ENCODE measurements around the gene WBP1.

Gene WBP1

GRCh38 chr2:74499940-74500577, 41.8 kb downstream of the WBP1 start:
- H3K36me3 ChIP-seq (ENCODE audit: low read length), result no peaks in the 10 kb centered on the region
- H3K9me3 ChIP-seq (ENCODE audit: insufficient read depth, low read length), result no peaks in the 10 kb centered on the region
- H3K4me2 ChIP-seq (ENCODE audit: low read depth, low read length, poor library complexity, severe bottlenecking), result no peak overlapping the region
- H3K27ac ChIP-seq (ENCODE audit: low read depth, low read length), result no peak overlapping the region
- no peak overlapping the region for H3K4me3 ChIP-seq (ENCODE audit: insufficient read depth, low read length, poor library complexity, severe bottlenecking)
- no peaks in the 10 kb centered on the region for H3K27me3 ChIP-seq (ENCODE audit: low read length)
- H2AFZ ChIP-seq (ENCODE audit: low read depth, low read length, severe bottlenecking), result no peak overlapping the region
- H3K9me2 ChIP-seq (replicated peaks; ENCODE audit: insufficient read depth, low read length), result no peaks in the 10 kb centered on the region
- TF ChIP-seq CTCF (IDR thresholded peaks at IDR 0.05; ENCODE audit: insufficient read depth, low read length, poor library complexity, severe bottlenecking) (no peak), EZH2phosphoT487 (conservative IDR thresholded peaks at IDR 0.05; ENCODE audit: low read length) (no peak)
- no peaks in the 10 kb centered on the region for H3K79me2 ChIP-seq (ENCODE audit: insufficient read depth, low read length)
- no peaks in the 10 kb centered on the region for H4K20me1 ChIP-seq (ENCODE audit: low read depth, low read length)
- H3F3A ChIP-seq (ENCODE audit: insufficient read depth), result no peaks in the 10 kb centered on the region
- H3K9ac ChIP-seq (ENCODE audit: low read length), result no peak overlapping the region

- Histone ChIP-seq H3K27me3 (ENCODE audit: low read length) (no peaks in the 10 kb centered on the region), H2AFZ (ENCODE audit: low read depth, low read length, severe bottlenecking) (no peak overlapping the region), H4K20me1 (ENCODE audit: low read depth, low read length) (no peaks in the 10 kb centered on the region), H3K9ac (ENCODE audit: low read length) (no peak overlapping the region), H3K4me2 (ENCODE audit: low read depth, low read length, poor library complexity, severe bottlenecking) (no peak overlapping the region), H3K27ac (ENCODE audit: low read depth, low read length) (no peak overlapping the region), H3K36me3 (ENCODE audit: low read length) (no peaks in the 10 kb centered on the region), H3K9me3 (ENCODE audit: insufficient read depth, low read length) (no peaks in the 10 kb centered on the region), H3K79me2 (ENCODE audit: insufficient read depth, low read length) (no peaks in the 10 kb centered on the region), H3K4me3 (ENCODE audit: insufficient read depth, low read length, poor library complexity, severe bottlenecking) (no peak overlapping the region), H3F3A (ENCODE audit: insufficient read depth) (no peaks in the 10 kb centered on the region), H3K9me2 (replicated peaks; ENCODE audit: insufficient read depth, low read length) (no peaks in the 10 kb centered on the region)
- no peak for TF ChIP-seq EZH2phosphoT487 (conservative IDR thresholded peaks at IDR 0.05; ENCODE audit: low read length)
- no peak for TF ChIP-seq CTCF (IDR thresholded peaks at IDR 0.05; ENCODE audit: insufficient read depth, low read length, poor library complexity, severe bottlenecking)
These were observed 42.3 kb downstream of the WBP1 start for GRCh38 chr2:74500578-74500946.

DNA sequence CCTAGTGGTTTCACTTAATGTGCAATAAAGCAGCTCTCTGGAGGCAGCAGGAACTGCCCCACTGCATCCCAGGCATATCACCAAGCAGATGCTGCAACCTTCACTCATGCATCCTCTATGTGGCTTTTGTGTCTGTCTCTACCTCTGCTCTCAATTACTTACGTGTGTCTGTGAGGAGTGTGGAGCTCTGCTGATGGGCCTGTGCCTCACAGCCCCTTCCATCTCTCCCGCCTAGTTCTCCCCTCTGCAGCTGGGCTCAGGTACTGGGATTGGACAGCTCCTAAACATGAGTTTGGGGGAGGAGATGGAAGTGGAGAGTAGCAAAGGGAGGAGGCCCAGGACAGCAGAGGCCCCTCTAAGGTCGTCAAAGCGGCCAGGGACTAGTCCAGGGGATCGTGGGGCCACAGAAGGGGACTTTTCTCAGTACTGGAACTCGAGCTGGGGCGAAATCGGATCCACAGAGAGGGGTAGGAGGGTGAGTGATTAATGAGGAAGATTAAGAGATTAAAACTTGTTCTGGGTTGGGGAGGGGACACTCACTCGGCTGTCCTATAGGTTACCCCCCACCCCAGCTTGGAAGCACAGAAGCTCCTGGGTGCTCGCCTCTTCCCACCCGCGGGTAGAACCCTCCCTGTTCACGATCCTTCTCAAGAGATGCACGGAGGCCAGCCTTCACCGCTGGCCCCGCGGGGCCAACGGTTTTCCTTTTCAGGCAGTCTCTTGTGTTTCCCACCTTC, 43.3 kb downstream of the WBP1 start:
- 0 out of 2 replicates have a peak, but pooled peaks cover under 1% of the 10 kb centered on the region for H3K79me2 ChIP-seq (ENCODE audit: insufficient read depth, low read length)
- no peaks in the 10 kb centered on the region for H3K27me3 ChIP-seq (ENCODE audit: low read length)
- no peaks in the 10 kb centered on the region for H3K9me2 ChIP-seq (replicated peaks; ENCODE audit: insufficient read depth, low read length)
- H3F3A ChIP-seq (ENCODE audit: insufficient read depth), result no peaks in the 10 kb centered on the region
- H2AFZ ChIP-seq (ENCODE audit: low read depth, low read length, severe bottlenecking), result no peak overlapping the region
- no peak overlapping the region for H3K4me3 ChIP-seq (ENCODE audit: insufficient read depth, low read length, poor library complexity, severe bottlenecking)
- no peak overlapping the region for H3K27ac ChIP-seq (ENCODE audit: low read depth, low read length)
- H3K9me3 ChIP-seq (ENCODE audit: insufficient read depth, low read length), result no peaks in the 10 kb centered on the region
- TF ChIP-seq EZH2phosphoT487 (conservative IDR thresholded peaks at IDR 0.05; ENCODE audit: low read length), result no peak
- TF ChIP-seq CTCF (IDR thresholded peaks at IDR 0.05; ENCODE audit: insufficient read depth, low read length, poor library complexity, severe bottlenecking), result no peak
- H4K20me1 ChIP-seq (ENCODE audit: low read depth, low read length), result no peaks in the 10 kb centered on the region
- no peaks in the 10 kb centered on the region for H3K36me3 ChIP-seq (ENCODE audit: low read length)
- H3K4me2 ChIP-seq (ENCODE audit: low read depth, low read length, poor library complexity, severe bottlenecking), result no peak overlapping the region
- no peak overlapping the region for H3K9ac ChIP-seq (ENCODE audit: low read length)

All from SU-DHL-6 (cell line).